HepG2 (cell line): Measurements from ENCODE around the gene CATSPERB. TPM values are rescaled to one million over a fixed set of nuclear protein-coding genes. Genes with fewer than 3 reads are reported as not detected.

ENCODE experiments used
- ATAC-seq: fragments of 200-7000 bp; cut with Tn5 transposase; 3 replicates; pipeline ENCODE4 v1.9.1; 2020; ENCODE audit warnings: mild to moderate bottlenecking, moderate library complexity
- BruUV-seq: library from RNA; stranded (reverse); fragments of 400-500 nt; replicated peaks from 2 replicates; lab custom pipeline; 2021; lab: Mats Ljungman, UMichigan
- CTCF ChIA-PET: fragments of 300-600 bp; formaldehyde crosslinking; extraction: SDS; loops from one replicate; lab custom pipeline; 2021; ENCODE audit warnings: low total read pairs, inconsistent platforms, low intra/inter-chr PET ratio; lab: Yijun Ruan, JAX
- POLR2A ChIA-PET: fragments of 350-600 bp; sonication (Branson Sonifier 250); formaldehyde crosslinking; loops from one replicate; lab custom pipeline; 2020; ENCODE audit warnings: antibody characterized with exemption, inconsistent platforms; lab: Yijun Ruan, JAX
- DNase-seq: peaks from one replicate; pipeline ENCODE4 v3.0.0-alpha.2; 2015; ENCODE audit warnings: low spot score
- FAIRE-seq: peaks from 3 replicates; lab custom pipeline; 2011; peaks lifted over from hg19 to GRCh38; lab: Jason Lieb, UNC
- H2AFZ ChIP-seq: one replicate; pipeline ENCODE4 v1.6.1; 2011; ENCODE audit warnings: low read length, inconsistent platforms
- H3K27ac ChIP-seq: fragments of 300-600 bp; 3 replicates; pipeline ENCODE4 v1.8.0; 2011; ENCODE audit warnings: mixed run types, mild to moderate bottlenecking, mixed read lengths, low read length, inconsistent platforms; ENCODE audit not compliant: insufficient read depth; ENCODE audit errors: extremely low read length
- H3K27me3 ChIP-seq, 2 experiments: fragments of 200-600 bp in 1 of 2; 2 replicates in 1 of 2; 3 replicates in 1 of 2; pipeline versions ENCODE4 v1.6.0 to v1.8.0; 2011; ENCODE audit warnings: low read length in 2 of 2, mild to moderate bottlenecking in 2 of 2, moderate library complexity in 2 of 2, inconsistent platforms in 1 of 2; ENCODE audit not compliant: insufficient read depth in 2 of 2, control insufficient read depth in 1 of 2
- H3K36me3 ChIP-seq, 2 experiments: fragments of 200-600 bp in 1 of 2; replicated peaks in 1 of 2; 2 replicates in 1 of 2; 3 replicates in 1 of 2; pipeline versions ENCODE4 v1.5.1 to v1.8.0; 2011; ENCODE audit warnings: low read length in 2 of 2, inconsistent platforms in 1 of 2; ENCODE audit not compliant: insufficient read depth in 2 of 2, control insufficient read depth in 1 of 2
- H3K4me1 ChIP-seq: 2 replicates; pipeline ENCODE4 v1.5.1; 2012; ENCODE audit warnings: low read length, inconsistent platforms; ENCODE audit not compliant: insufficient read depth
- H3K4me2 ChIP-seq: 2 replicates; pipeline ENCODE4 v1.6.0; 2011; ENCODE audit warnings: low read depth, low read length, inconsistent platforms
- H3K4me3 ChIP-seq, 3 experiments: fragments of 200-600 bp in 1 of 3; sonication (generic), shearing (Covaris generic) in 1 of 3; replicated peaks in 1 of 3; 2 replicates each; pipeline ENCODE4 v1.5.1; 2011 to 2016; ENCODE audit warnings: low read length in 3 of 3, inconsistent platforms in 2 of 3, low read depth in 2 of 3, mild to moderate bottlenecking in 2 of 3, control low read depth in 1 of 3, mixed read lengths in 1 of 3; ENCODE audit not compliant: insufficient read depth in 1 of 3
- H3K79me2 ChIP-seq: one replicate; pipeline ENCODE4 v1.6.1; 2011; ENCODE audit warnings: low read length, inconsistent platforms; ENCODE audit not compliant: insufficient read depth
- H3K9ac ChIP-seq: 2 replicates; pipeline ENCODE4 v1.6.0; 2011; ENCODE audit warnings: mild to moderate bottlenecking, low read depth, low read length, inconsistent platforms; ENCODE audit not compliant: insufficient read depth
- H3K9me3 ChIP-seq: 2 replicates; pipeline ENCODE4 v1.5.1; 2012; ENCODE audit warnings: mild to moderate bottlenecking, low read length
- H4K20me1 ChIP-seq: 2 replicates; pipeline ENCODE4 v1.6.0; 2011; ENCODE audit warnings: inconsistent platforms, mild to moderate bottlenecking, low read length, moderate library complexity; ENCODE audit not compliant: insufficient read depth
- AKAP8 ChIP-seq: sonication (generic); formaldehyde crosslinking; IDR thresholded peaks from 2 replicates; pipeline ENCODE4 v1.5.1; 2020; ENCODE audit warnings: mild to moderate bottlenecking, missing genetic modification reagents
- DMAP1 ChIP-seq: IDR thresholded peaks from 2 replicates; pipeline ENCODE4 v1.6.1; 2016
- NKX3-1 ChIP-seq: sonication (generic); formaldehyde crosslinking; IDR thresholded peaks from 2 replicates; pipeline ENCODE4 v1.5.0; 2020; ENCODE audit warnings: missing genetic modification reagents
- NR2C2 ChIP-seq: sonication (generic); formaldehyde crosslinking; IDR thresholded peaks from 2 replicates; pipeline ENCODE4 v1.4.0; 2020; ENCODE audit warnings: missing genetic modification reagents, mild to moderate bottlenecking, moderate library complexity, borderline replicate concordance
- POGZ ChIP-seq: sonication (generic); formaldehyde crosslinking; IDR thresholded peaks from 2 replicates; pipeline ENCODE4 v1.4.0; 2020; ENCODE audit warnings: mild to moderate bottlenecking, missing genetic modification reagents
- SMARCC2 ChIP-seq: fragments of 450-650 bp; IDR thresholded peaks from 2 replicates; pipeline ENCODE4 v1.6.1; 2017; ENCODE audit warnings: antibody characterized with exemption, mild to moderate bottlenecking
- SPEN ChIP-seq: sonication (generic); formaldehyde crosslinking; IDR thresholded peaks from 2 replicates; pipeline ENCODE4 v1.5.1; 2020; ENCODE audit warnings: low read depth, mild to moderate bottlenecking, missing genetic modification reagents
- ZFP91 ChIP-seq: sonication (generic); formaldehyde crosslinking; IDR thresholded peaks from 2 replicates; pipeline ENCODE4 v1.9.0; 2022; ENCODE audit warnings: missing genetic modification reagents, mild to moderate bottlenecking, borderline replicate concordance
- ZMYM3 ChIP-seq: sonication (generic); formaldehyde crosslinking; IDR thresholded peaks from 2 replicates; pipeline ENCODE4 v1.5.1; 2020; ENCODE audit warnings: mild to moderate bottlenecking, missing genetic modification reagents
- ZNF292 ChIP-seq: sonication (generic); formaldehyde crosslinking; IDR thresholded peaks from 2 replicates; pipeline ENCODE4 v1.8.1; 2022; ENCODE audit warnings: mild to moderate bottlenecking, low read depth, missing genetic modification reagents, borderline replicate concordance
- ZNF496 ChIP-seq: sonication (generic); formaldehyde crosslinking; IDR thresholded peaks from 2 replicates; pipeline ENCODE4 v1.8.1; 2023; ENCODE audit warnings: mild to moderate bottlenecking, moderate library complexity, missing genetic modification reagents; ENCODE audit not compliant: insufficient replicate concordance
- ZNF720 ChIP-seq: sonication (generic); formaldehyde crosslinking; IDR thresholded peaks from 2 replicates; pipeline ENCODE4 v1.4.0; 2020; ENCODE audit warnings: missing genetic modification reagents
- ZNF841 ChIP-seq: sonication (generic); formaldehyde crosslinking; IDR thresholded peaks from 2 replicates; pipeline ENCODE4 v1.8.1; 2023; ENCODE audit warnings: missing genetic modification reagents, borderline replicate concordance
- ZSCAN21 ChIP-seq: sonication (generic); formaldehyde crosslinking; IDR thresholded peaks from 2 replicates; pipeline ENCODE4 v1.8.0; 2022; ENCODE audit warnings: mild to moderate bottlenecking, missing genetic modification reagents, moderate library complexity, borderline replicate concordance
- WGBS: methylation state at CpG from one replicate; pipeline ENCODE4 v1.1.6; 2017; ENCODE audit warnings: low lambda C conversion rate; 5-methylcytosine and 5-hydroxymethylcytosine counted together
- in situ Hi-C: cut with HindIII; loops from 2 replicates; pipeline ENCODE4 v1.10.0; 2017; ENCODE audit warnings: low pct_unique_long_range_greater_than_20kb; ENCODE audit not compliant: extremely low pct_ligation_motif_present
- intact Hi-C: fragments of 100-400 bp; cut with micrococcal nuclease; formaldehyde crosslinking; loops from one replicate; pipeline ENCODE4 v1.10.0; 2022; ENCODE audit not compliant: unreplicated experiment
- polyA plus RNA-seq, 8 experiments: library from polyadenylated mRNA; depleted of rRNA in 3 of 8; stranded (reverse) in 7 of 8; unstranded in 1 of 8; fragments of >200 nt; fragmentation: Illumina TruSeq in 4 of 8; extraction: Trizol in 4 of 8; gene quantifications; 2 replicates each; pipeline versions ENCODE4 v1.2.1 to v1.2.3, GENCODE V29; 2011 to 2016; ENCODE audit warnings: low read depth in 4 of 8, missing spikeins in 1 of 8, mixed read lengths in 1 of 8; ENCODE audit not compliant: insufficient read depth in 1 of 8
- total RNA-seq, 5 experiments: library from RNA; depleted of rRNA; stranded (reverse); fragments of >200 nt; fragmentation: Illumina TruSeq; extraction: Trizol; gene quantifications; 2 replicates each; pipeline ENCODE4 v1.2.3, GENCODE V29; 2016; ENCODE audit warnings: low read depth in 1 of 5

CATSPERB gene
- total and polyA plus RNA-seq, 2 of the 13 experiments (the other 11 are each of a cell fraction or from before 2014, with no cell fraction given), result not detected

GRCh38 chr14:91731018-91731417 is 868 bp downstream of the CATSPERB start:
- Histone ChIP-seq H3K27ac (no peak overlapping the region), H3K36me3 (no peaks in the 10 kb centered on the region), H4K20me1 (no peaks in the 10 kb centered on the region), H2AFZ (no peak overlapping the region), H3K9me3 (no peaks in the 10 kb centered on the region), H3K4me2 (no peak overlapping the region), H3K27me3 (no peaks in the 10 kb centered on the region), H3K4me3 (no peak overlapping the region), H3K4me1 (no peaks in the 10 kb centered on the region), H3K9ac (no peak overlapping the region), H3K79me2 (no peaks in the 10 kb centered on the region)
- in situ Hi-C loops (no loop called here), intact Hi-C loops (no loop called here)
- no peak for TF ChIP-seq SMARCC2
- TF ChIP-seq ZFP91 (CRISPR knock-in tag), result no peak
- TF ChIP-seq NKX3-1 (CRISPR knock-in tag), result no peak
- no peak for TF ChIP-seq NR2C2 (CRISPR knock-in tag)
- TF ChIP-seq ZNF841 (CRISPR knock-in tag), result no peak
- TF ChIP-seq ZSCAN21 (CRISPR knock-in tag), result no peak
- no peak for TF ChIP-seq DMAP1 (CRISPR knock-in tag)
- TF ChIP-seq POGZ (CRISPR knock-in tag), result no peak
- TF ChIP-seq ZNF720 (CRISPR knock-in tag), result no peak
- no peak for TF ChIP-seq ZNF496 (CRISPR knock-in tag)
- TF ChIP-seq ZNF292, result no peak
- no peak for TF ChIP-seq AKAP8 (CRISPR knock-in tag)
- no peak for TF ChIP-seq ZMYM3 (CRISPR knock-in tag)
- TF ChIP-seq SPEN (CRISPR knock-in tag), result no peak
- BruUV-seq, result no TSS peak
- no peak for FAIRE-seq
- ATAC-seq, result no peak
- 9% methylated on average over 2 of the region's 2 CpGs for WGBS
- POLR2A ChIA-PET, result no interaction called here
- CTCF ChIA-PET, result no interaction called here
- DNase-seq, result no peak
